Suprapubic skin (tissue), 3 donors: Measurements from ENCODE around the gene FLT3LG.

ENCODE experiments used
- CTCF ChIP-seq, 2 donors: fragments of 200-600 bp in 1 of 2; fragments of 450-650 bp in 1 of 2; sonication (generic) in 1 of 2; IDR thresholded peaks; one replicate each; pipeline ENCODE4 v1.5.1; 2016 to 2019; ENCODE audit warnings: antibody characterized with exemption in 2 of 2, mild to moderate bottlenecking in 1 of 2, moderate library complexity in 1 of 2
- EP300 ChIP-seq: sonication (generic); formaldehyde crosslinking; IDR thresholded peaks from one replicate; pipeline ENCODE4 v1.6.1; 2017; ENCODE audit warnings: antibody characterized with exemption

DNA sequence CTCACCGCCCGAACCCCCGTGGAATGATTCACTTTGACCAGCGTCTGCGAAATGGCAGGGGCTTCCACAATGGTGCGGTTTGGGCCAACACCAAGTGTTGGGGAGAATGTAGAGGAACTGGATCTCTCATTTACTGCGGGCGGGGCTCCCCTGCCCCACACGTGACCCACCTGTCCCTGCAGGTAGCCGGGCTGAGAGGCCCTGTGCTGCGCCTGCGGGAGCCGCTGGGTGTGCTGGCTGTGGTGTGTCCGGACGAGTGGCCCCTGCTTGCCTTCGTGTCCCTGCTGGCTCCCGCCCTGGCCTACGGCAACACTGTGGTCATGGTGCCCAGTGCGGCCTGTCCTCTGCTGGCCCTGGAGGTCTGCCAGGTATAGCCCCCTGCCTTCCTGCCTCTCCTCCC lies 5.8 kb upstream of the FLT3LG start:
- no peak for TF ChIP-seq CTCF (IDR thresholded peaks at IDR 0.05)
- no peak for TF ChIP-seq EP300
